Middle frontal gyrus (tissue), 1 donor: Measurements from ENCODE around the gene SNIP1.
A peak's percentile ranks its signal among the peaks of the same experiment; 100 is the strongest.
"Not testable (repeated sequence)": the region's sequence is repeated elsewhere in the genome, so short reads cannot be mapped to it uniquely, and the experiment has no call there.

Experiments used
- DNase-seq: peaks from one replicate; pipeline ENCODE4 v3.0.0-alpha.2; 2015; ENCODE audit warnings: low spot score; ENCODE audit errors: extremely low spot score

Gene SNIP1

DNA sequence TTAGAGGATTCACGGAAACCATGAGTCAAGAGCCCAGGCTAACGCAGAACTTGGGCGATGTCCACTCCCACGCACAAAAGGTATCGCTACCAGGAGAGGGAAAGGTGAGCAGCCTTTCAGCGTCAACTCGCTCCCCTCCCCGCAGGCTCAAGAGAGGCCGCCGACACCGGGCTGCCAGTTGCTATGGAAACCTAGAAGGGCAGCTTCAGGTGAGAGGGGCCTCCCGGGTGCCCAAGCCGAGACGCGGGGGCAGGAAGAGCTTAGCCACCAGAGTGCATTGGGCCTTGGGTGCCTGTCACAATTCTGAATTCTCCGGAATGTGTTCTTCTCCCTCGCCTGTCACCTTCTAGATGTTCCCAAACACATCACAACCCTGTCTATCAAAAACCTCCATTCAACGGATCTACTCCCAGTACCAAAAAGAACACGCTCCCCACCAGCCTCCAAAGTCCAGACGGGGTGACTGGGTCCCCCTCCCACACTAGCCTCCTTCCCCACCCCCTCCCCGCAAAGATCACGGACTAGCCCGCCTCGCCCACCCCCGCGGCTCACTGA is 40.2 kb downstream of the SNIP1 start:
- no peak for DNase-seq

DNA sequence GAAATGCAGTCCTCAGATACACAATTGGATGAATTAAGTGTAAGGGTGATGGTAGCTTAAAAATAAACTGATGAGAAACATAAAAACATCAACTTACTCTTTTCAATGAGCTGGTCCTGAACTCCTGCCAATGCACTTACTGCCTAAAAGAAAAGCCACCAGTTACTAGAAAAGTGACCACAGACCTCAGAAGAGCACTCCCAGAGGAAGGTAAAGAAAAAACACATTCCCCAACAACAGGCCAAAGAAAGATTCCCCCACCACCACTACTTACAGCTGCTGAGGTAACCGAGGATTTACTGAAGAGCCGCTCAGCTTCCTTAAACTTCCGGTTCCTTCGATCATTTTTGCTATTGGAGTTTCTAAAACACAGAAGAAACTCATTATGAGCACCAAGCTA is 44.9 kb downstream of the SNIP1 start:
- DNase-seq, result no peak

DNA sequence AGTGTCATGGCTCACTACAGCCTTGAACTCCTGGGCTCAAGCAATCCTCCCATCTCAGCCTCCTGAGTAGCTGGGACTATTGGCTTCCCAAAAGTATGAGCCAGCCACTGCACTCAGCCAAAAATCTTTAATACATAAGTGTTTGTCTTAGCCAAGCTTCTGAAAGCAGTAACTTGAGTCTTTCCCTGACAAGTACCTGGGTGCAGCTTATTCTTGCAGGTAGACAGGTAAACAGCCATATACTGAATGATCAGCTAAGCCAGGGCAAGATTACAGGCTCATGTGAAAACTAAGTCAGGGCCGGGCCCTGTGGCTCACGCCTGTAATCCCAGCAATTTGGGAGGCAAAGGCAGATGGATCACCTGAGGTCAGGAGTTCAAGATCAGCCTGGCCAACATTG is 47.4 kb downstream of the SNIP1 start:
- DNase-seq, result no peak

DNA sequence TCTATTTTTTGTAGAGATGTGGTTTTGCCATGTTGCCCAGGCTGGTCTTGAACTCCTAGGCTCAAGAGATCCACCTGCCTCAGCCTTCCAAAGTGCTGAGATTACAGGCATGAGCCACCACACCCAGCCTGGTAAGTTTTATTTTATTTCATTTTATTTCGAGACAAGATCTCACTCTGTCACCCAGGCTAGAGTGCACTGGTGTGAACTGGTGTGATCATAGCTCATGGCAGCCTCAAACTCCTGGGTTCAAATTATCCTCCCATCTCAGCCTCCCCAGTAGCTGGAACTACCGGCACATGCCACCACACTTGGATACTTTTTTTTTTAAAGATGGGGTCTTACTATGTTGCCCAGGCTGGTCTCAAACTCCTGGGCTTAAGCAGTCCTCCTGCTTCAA is 51.3 kb downstream of the SNIP1 start:
- not testable (repeated sequence) for DNase-seq

DNA sequence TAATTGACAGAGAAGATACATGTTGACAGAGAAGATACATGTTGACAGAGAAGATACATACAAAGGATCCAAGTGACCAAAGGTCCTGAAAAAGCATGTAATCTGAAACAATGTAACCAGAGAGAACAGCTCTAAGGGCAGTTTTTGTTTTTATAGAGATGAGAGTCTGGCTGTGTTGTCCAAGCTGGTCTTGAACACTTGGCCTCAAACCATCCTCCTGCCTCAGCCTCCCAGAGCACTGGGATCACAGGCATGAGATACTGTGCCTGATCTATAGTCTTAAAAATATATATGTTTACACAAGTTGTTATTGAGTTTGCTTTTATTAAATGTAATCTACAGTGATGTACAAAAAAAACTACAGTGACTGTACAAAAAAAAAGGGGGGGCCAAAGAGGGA is 52.0 kb downstream of the SNIP1 start:
- DNase-seq, result no peak

DNA sequence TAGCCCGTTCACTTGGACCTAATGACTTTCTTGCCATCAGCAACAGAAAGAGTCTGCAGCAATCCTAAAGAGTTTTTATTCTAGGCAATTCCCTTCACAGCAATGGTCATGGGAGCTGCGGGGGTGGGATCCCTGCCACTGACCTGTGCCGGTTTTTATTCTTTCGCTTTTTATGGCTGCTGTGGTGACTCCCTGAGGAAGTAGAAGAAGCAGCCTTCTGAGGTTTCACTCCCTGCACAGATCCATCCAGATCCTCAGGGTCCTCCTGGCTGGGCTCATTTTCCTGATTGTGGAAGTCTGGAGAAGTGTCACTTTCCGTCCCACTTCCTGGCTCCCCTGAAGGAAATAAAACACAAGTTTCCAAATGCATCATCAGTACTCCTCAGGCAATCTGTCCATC is 52.4 kb downstream of the SNIP1 start:
- no peak for DNase-seq

DNA sequence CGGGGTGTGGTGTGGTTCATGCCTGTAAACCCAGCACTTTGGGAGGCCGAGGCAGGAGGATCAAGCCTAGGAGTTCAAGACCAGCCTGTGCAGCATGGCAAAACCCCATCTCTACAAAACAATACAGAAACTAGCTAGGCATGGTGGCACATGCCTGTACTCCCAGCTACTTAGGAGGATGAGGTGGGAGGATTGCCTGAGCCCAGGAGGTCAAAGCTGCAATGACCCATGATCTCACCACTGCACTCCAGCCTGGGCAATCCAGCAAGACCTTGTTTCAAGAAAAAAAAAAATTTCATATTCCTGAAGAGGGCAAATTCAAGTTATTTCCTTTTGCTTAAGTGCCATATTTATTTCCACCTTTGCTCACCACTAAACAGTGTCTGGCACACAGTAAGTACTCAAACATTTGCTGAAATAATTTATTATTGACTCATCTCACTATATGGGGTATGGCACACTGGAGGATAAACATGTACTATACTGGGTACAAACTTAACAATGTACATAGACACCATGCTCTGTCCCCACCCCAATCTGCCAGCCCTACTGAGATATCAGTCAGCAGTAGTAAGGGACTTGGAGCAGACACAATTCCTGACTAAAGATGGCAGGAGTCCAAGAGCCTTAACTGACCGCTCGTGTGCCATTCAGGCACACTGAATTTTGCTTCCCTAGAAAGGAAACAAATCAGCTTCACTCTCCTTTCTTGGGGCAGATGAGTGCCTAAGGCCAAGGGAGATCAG is 55.0 kb downstream of the SNIP1 start:
- no peak for DNase-seq

DNA sequence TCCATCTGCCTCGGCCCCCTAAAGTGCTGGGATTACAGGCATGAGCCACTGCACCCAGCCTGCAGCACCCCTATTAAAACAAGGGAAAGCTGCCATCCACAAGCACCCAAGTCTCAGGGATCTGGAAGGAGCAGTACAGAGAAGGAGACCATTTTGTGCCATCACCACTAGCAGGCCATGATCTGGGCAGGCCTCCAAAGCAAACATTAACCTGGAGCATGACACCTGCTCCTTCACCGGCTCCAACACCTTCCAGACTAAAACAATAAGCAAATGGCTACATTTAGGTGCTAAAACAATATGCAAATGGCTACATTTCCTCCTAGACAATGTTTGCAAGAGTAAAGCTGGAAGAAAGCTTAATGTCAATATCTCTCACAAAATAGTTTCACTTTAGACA is 56.3 kb downstream of the SNIP1 start:
- DNase-seq, result no peak

DNA sequence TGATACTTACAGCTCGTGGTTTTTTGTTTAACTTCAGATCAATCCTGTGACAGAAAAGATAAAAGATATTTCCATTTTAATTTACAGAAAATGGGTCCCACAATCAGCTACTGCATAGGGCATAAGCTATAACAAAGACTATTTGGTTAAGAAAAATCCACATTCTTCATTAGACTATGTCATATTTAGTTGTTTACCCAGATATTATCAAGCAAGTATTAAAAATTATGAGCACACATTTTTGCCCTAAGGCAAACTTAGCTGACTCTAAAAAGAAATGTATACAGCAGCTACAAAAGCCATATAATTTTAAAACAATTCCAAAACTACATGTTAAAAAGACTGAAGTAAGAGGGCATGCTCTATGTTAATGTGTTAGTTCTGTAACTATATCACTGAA is 58.2 kb downstream of the SNIP1 start:
- DNase-seq, result no peak

DNA sequence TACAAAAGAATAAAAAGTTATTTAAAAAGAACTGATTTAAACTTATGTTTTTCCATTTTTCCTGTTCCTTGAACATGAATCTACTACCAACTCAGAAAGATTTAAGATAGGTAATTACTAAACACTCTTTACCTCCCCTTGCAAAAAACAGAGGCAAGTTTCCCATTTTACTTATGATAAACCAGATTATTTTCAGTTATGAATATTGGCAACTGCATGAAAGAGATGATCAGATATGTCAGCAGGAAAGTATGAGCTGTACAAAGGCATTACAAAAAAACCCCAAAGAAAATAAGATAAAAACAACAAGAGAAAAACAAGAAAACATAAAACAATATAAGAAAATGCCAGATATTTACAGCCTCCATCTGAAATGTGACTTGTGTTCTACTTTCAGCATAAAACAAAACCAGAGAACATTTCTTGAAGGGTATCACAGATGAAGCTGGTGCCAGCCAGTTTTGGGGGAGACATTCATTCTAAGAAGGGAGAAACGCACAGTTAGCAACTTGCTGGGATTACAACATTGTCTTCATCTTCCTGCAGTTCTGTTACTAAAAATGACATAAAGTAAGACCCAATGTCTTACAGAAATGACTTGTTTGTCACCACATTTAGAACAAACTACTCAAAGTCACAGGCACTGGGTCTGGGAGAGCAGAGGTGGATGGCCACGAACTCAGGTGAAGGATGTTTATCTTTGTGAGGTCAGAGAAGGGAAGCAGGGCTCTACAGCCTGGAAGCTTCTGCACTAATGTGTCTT is 60.6 kb downstream of the SNIP1 start:
- no peak for DNase-seq

DNA sequence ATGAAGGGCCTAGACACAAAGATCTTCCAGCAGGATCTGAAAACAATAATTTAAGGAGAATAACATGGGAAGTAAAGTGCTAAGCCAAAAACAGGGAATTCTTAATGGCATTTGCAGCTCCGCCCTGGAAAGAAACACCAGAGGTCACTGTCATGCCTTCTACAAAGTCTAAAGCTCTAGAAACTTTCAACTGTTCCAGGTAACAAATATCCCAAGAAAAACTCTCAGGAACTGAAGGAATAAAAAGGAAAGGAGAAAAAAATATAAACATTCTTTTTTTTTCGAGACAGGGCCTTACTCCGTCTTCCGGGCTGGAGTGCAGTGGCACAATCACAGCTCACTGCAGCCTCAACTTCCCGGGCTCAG is 66.5 kb downstream of the SNIP1 start:
- no peak for DNase-seq

DNA sequence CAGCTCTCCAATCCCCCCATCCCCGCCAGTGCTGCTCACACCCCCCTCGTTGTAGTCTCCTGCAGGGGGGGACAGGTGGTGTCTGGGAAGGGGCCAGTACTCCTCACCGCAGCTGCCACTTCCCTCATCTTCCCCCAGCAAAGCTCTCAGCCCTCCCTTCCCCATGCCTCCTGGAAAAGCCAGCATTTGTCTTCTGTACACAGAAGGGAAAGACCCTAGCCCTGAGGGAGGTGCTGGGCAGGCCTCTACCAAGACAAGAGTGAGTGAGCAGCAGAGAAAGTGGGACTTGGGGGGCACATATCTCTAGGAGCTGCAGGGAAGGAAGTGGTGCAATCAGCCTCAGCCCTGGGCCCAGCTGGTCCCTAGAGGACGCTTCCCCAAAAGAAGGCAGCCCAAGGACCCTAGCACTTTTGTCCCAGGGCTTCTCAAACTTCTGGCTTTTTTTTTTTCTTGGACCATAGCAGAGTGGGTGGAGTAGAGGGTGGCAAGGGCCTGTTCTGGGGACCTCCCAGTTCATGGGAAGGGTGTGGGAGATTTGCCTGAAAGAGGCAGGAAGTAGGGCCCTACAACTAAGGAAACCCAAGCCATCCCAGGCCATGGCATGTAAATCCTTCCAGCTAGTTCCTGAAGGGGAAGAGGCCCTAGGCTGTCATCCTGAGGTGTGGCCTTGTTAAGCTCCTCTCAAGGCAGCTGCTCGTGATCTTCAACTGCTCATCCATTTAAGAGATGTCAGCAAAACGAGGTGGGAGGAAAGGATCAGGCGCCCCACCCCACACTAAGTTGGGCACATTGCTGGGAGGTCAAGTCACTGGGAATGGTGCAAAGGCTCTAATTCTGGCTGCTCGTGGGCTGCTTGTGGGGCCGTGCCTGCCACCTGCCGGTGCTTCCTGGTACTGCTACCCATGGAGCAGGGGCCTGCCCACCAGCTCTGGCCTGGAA is 67.1 kb downstream of the SNIP1 start:
- DNase-seq, result peak; percentile 43

DNA sequence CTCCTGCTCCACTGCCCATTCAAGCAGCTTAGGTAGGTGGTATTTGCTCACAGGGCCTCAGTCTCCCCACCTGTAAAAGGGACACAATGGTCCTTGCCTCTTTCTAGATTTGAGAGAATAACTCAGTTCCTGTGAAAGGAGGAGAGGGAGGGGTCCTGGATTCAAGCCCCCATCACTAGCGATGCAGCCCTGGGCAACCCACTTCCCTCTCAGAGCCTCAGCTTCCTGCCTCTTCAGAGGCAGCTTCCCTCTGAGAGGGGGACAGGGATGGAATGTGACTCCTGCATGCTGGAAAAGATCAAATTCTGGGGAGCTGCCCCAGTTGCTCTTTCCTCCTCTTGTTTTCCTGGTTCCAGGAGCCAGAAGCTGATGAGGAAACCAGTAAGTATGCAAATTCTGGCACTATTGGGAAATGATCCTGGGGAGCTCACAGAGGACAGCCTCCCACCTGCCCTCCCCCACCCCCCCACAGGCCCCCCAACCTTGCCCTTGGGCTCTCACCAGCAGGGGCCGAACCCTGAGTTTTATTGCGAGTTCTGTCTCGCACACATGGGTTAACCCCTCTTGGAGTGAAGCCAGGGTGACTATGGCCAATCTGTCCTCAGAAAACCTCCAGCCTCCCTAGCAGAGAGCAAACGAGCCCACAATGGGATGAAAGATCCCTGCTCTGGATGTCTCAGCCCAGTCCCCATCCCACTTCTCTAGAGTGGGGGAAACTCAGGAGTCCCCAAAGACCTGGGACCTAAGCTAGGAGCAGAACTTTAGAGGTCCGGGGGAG is 68.0 kb downstream of the SNIP1 start:
- no peak for DNase-seq
